IMR-90 (cell line): ENCODE results near the gene EIF4B. TPM values are rescaled to one million over a fixed set of nuclear protein-coding genes. Genes with fewer than 3 reads are reported as not detected.

Experiments used
- ATAC-seq: fragments of 200-7000 bp; cut with Tn5 transposase; 2 replicates; pipeline ENCODE4 v1.9.1; 2020; ENCODE audit warnings: low read depth, mild to moderate bottlenecking, moderate library complexity
- BruUV-seq: library from RNA; stranded (reverse); fragments of 400-500 nt; replicated peaks from 2 replicates; lab custom pipeline; 2021; lab: Mats Ljungman, UMichigan
- CTCF ChIA-PET: fragments of 300-600 bp; formaldehyde crosslinking; extraction: SDS; loops from one replicate; lab custom pipeline; 2021; ENCODE audit warnings: antibody characterized with exemption; lab: Yijun Ruan, JAX
- POLR2A ChIA-PET: fragments of 300-600 bp; sonication (Branson Sonifier 250); formaldehyde crosslinking; loops from one replicate; lab custom pipeline; 2022; ENCODE audit warnings: antibody characterized with exemption; ENCODE audit not compliant: unreplicated experiment; lab: Charles Lee
- DNase-seq: peaks from one replicate; pipeline ENCODE4 v3.0.0; 2013
- H2AFZ ChIP-seq: replicated peaks from 2 replicates; pipeline ENCODE3; 2013; ENCODE audit warnings: low read length, mild to moderate bottlenecking; ENCODE audit not compliant: poor library complexity
- H2AK5ac ChIP-seq: 2 replicates; pipeline ENCODE4 v1.6.1; 2013; ENCODE audit warnings: low read depth, low read length, inconsistent platforms
- H2AK9ac ChIP-seq: replicated peaks from 2 replicates; pipeline ENCODE3; 2013; ENCODE audit warnings: mild to moderate bottlenecking, low read depth, low read length, moderate library complexity; ENCODE audit not compliant: poor library complexity
- H2BK120ac ChIP-seq: 2 replicates; pipeline ENCODE4 v1.6.1; 2013; ENCODE audit warnings: low read depth, low read length, inconsistent platforms
- H2BK15ac ChIP-seq: 3 replicates; pipeline ENCODE4 v1.6.1; 2013; ENCODE audit warnings: low read depth, low read length, inconsistent platforms
- H2BK20ac ChIP-seq: 2 replicates; pipeline ENCODE4 v1.6.1; 2013; ENCODE audit warnings: low read depth, mild to moderate bottlenecking, inconsistent platforms, low read length, moderate library complexity
- H2BK5ac ChIP-seq: 2 replicates; pipeline ENCODE4 v1.6.1; 2013; ENCODE audit warnings: mild to moderate bottlenecking, low read depth, low read length, inconsistent platforms; ENCODE audit not compliant: poor library complexity, severe bottlenecking
- H3K14ac ChIP-seq: replicated peaks from 2 replicates; pipeline ENCODE4 v1.6.1; 2013; ENCODE audit warnings: low read depth, low read length, inconsistent platforms
- H3K18ac ChIP-seq: 2 replicates; pipeline ENCODE4 v1.6.1; 2013; ENCODE audit warnings: low read depth, low read length, control low read depth
- H3K23ac ChIP-seq: 2 replicates; pipeline ENCODE4 v1.6.1; 2013; ENCODE audit warnings: low read depth, low read length, inconsistent platforms
- H3K27ac ChIP-seq: 2 replicates; pipeline ENCODE4 v1.5.1; 2013; ENCODE audit warnings: mild to moderate bottlenecking, control low read depth, low read length; ENCODE audit not compliant: insufficient read depth
- H3K27me3 ChIP-seq: 2 replicates; pipeline ENCODE4 v1.6.1; 2013; ENCODE audit warnings: low read length; ENCODE audit not compliant: control insufficient read depth, insufficient read depth
- H3K36me3 ChIP-seq: 2 replicates; pipeline ENCODE4 v1.6.1; 2013; ENCODE audit warnings: low read length, mixed read lengths; ENCODE audit not compliant: control insufficient read depth, insufficient read depth
- H3K4ac ChIP-seq: 2 replicates; pipeline ENCODE4 v1.6.1; 2013; ENCODE audit warnings: low read depth, low read length, inconsistent platforms
- H3K4me1 ChIP-seq: 2 replicates; pipeline ENCODE4 v1.6.1; 2013; ENCODE audit warnings: low read length, mixed read lengths; ENCODE audit not compliant: control insufficient read depth, insufficient read depth
- H3K4me2 ChIP-seq: 2 replicates; pipeline ENCODE4 v1.6.1; 2013; ENCODE audit warnings: low read depth, mild to moderate bottlenecking, control low read depth, low read length, moderate library complexity
- H3K4me3 ChIP-seq: 2 replicates; pipeline ENCODE4 v1.5.1; 2013; ENCODE audit warnings: low read depth, mild to moderate bottlenecking, control low read depth, low read length, moderate library complexity; ENCODE audit not compliant: insufficient read depth
- H3K56ac ChIP-seq: 2 replicates; pipeline ENCODE4 v1.6.1; 2013; ENCODE audit warnings: low read length, inconsistent platforms; ENCODE audit not compliant: insufficient read depth; ENCODE audit errors: extremely low read depth
- H3K79me1 ChIP-seq, 2 experiments: 2 replicates each; pipeline ENCODE4 v1.6.1; 2013; ENCODE audit warnings: low read length in 2 of 2, inconsistent platforms in 1 of 2, low read depth in 1 of 2
- H3K9ac ChIP-seq: 2 replicates; pipeline ENCODE4 v1.6.1; 2013; ENCODE audit warnings: low read depth, low read length, control low read depth
- H3K9me1 ChIP-seq: 2 replicates; pipeline ENCODE4 v1.6.1; 2013; ENCODE audit warnings: low read length, inconsistent platforms; ENCODE audit not compliant: insufficient read depth
- H3K9me3 ChIP-seq: 2 replicates; pipeline ENCODE4 v1.6.1; 2013; ENCODE audit warnings: low read length; ENCODE audit not compliant: control insufficient read depth, insufficient read depth
- H4K20me1 ChIP-seq: 2 replicates; pipeline ENCODE4 v1.6.1; 2013; ENCODE audit warnings: low read length, inconsistent platforms; ENCODE audit not compliant: insufficient read depth
- H4K5ac ChIP-seq: 2 replicates; pipeline ENCODE4 v1.6.1; 2013; ENCODE audit warnings: mild to moderate bottlenecking, low read depth, low read length, control low read depth
- H4K8ac ChIP-seq, 2 experiments: 2 replicates each; pipeline ENCODE4 v1.6.1; 2013; ENCODE audit warnings: low read depth in 2 of 2, low read length in 2 of 2, control low read depth in 1 of 2, inconsistent platforms in 1 of 2
- H4K91ac ChIP-seq: 2 replicates; pipeline ENCODE4 v1.6.1; 2013; ENCODE audit warnings: low read depth, low read length, inconsistent platforms; ENCODE audit not compliant: insufficient read depth
- CTCF ChIP-seq: conservative IDR thresholded peaks from 2 replicates; pipeline ENCODE4 v1.5.1; 2012; ENCODE audit warnings: mild to moderate bottlenecking, low read depth, low read length, improper control_type of control experiment
- ELK1 ChIP-seq: fragments of 150-350 bp; IDR thresholded peaks from 2 replicates; pipeline ENCODE4 v1.6.1; 2016; ENCODE audit warnings: low read depth, mild to moderate bottlenecking, low read length, moderate library complexity, borderline replicate concordance
- MAFK ChIP-seq: IDR thresholded peaks from 2 replicates; pipeline ENCODE4 v1.6.1; 2012; ENCODE audit warnings: low read depth, low read length, improper control_type of control experiment
- MXI1 ChIP-seq: IDR thresholded peaks from 2 replicates; pipeline ENCODE4 v1.6.1; 2012; ENCODE audit warnings: low read depth, mild to moderate bottlenecking, low read length, moderate library complexity, borderline replicate concordance
- NFE2L2 ChIP-seq: fragments of 150-350 bp; IDR thresholded peaks from 2 replicates; pipeline ENCODE4 v1.6.1; 2016; ENCODE audit warnings: low read depth, mild to moderate bottlenecking, low read length
- RAD21 ChIP-seq: IDR thresholded peaks from 2 replicates; pipeline ENCODE4 v1.6.1; 2012; ENCODE audit warnings: low read length, improper control_type of control experiment
- RCOR1 ChIP-seq: IDR thresholded peaks from 2 replicates; pipeline ENCODE4 v1.6.1; 2012; ENCODE audit warnings: mild to moderate bottlenecking, low read length, improper control_type of control experiment; ENCODE audit not compliant: insufficient replicate concordance
- RFX5 ChIP-seq: IDR thresholded peaks from 2 replicates; pipeline ENCODE4 v1.8.0; 2012; ENCODE audit warnings: low read depth, mild to moderate bottlenecking, low read length, moderate library complexity
- USF2 ChIP-seq: fragments of 150-350 bp; IDR thresholded peaks from 2 replicates; pipeline ENCODE4 v1.6.1; 2017; ENCODE audit warnings: mild to moderate bottlenecking, antibody characterized with exemption, low read length, low read depth
- WGBS, 2 experiments: methylation state at CpG; one replicate each; pipeline versions ENCODE4 v1.1.5 to v1.1.7; 2013; ENCODE audit warnings: missing lambda C conversion rate in 2 of 2; ENCODE audit not compliant: insufficient read length in 1 of 2; ENCODE audit errors: extremely low coverage in 2 of 2; 5-methylcytosine and 5-hydroxymethylcytosine counted together
- dilution Hi-C: fragments of 300-500 bp; cut with HindIII; formaldehyde crosslinking; loops from one replicate; pipeline ENCODE4 v1.14.3; 2018; ENCODE audit warnings: low sequenced_read_pairs; ENCODE audit not compliant: unreplicated experiment
- in situ Hi-C: fragments of 300-500 bp; cut with MboI; formaldehyde crosslinking; loops from 3 replicates; pipeline ENCODE4 v1.14.3; 2019; ENCODE audit warnings: low sequenced_read_pairs, inconsistent platforms, mixed read lengths
- intact Hi-C: fragments of 100-400 bp; cut with micrococcal nuclease; formaldehyde crosslinking; loops from 2 replicates; pipeline ENCODE4 v1.10.0; 2022
- polyA plus RNA-seq, 3 experiments: library from polyadenylated mRNA; depleted of rRNA; stranded (reverse); fragments of >200 nt; gene quantifications; 2 replicates each; pipeline ENCODE4 v1.2.3, GENCODE V29; 2012; ENCODE audit warnings: low replicate concordance in 1 of 3
- total RNA-seq: library from RNA; depleted of rRNA; stranded (reverse); fragments of >200 nt; gene quantifications from 2 replicates; pipeline ENCODE4 v1.2.3, GENCODE V29; 2012

EIF4B gene
- total and polyA plus RNA-seq, 2 of the 4 experiments (the other 2 are of a cell fraction), result 313 to 671 TPM

GRCh38 chr12:53059434-53060063 lies 53.3 kb downstream of the EIF4B start:
- no peak overlapping the region for H2AFZ ChIP-seq
- H2BK5ac ChIP-seq, result no peak overlapping the region
- no peak overlapping the region for H3K14ac ChIP-seq
- POLR2A ChIA-PET, result no interaction called here
- no peak overlapping the region for H4K91ac ChIP-seq
- no peak overlapping the region for H2AK9ac ChIP-seq
- no peak overlapping the region for H3K56ac ChIP-seq
- CTCF ChIA-PET, result no interaction called here
- peaks cover 8% of the 10 kb centered on the region for H4K20me1 ChIP-seq
- no peak overlapping the region for H3K4me2 ChIP-seq
- no peaks in the 10 kb centered on the region for H3K9me3 ChIP-seq
- DNase-seq (no peak), ATAC-seq (no peak)
- H4K5ac ChIP-seq, result no peak overlapping the region
- no peak overlapping the region for H3K4ac ChIP-seq
- BruUV-seq, result no TSS peak
- no peak for TF ChIP-seq RAD21
- TF ChIP-seq RFX5, result no peak
- no peak for TF ChIP-seq USF2
- no peak for TF ChIP-seq MAFK
- no peak for TF ChIP-seq CTCF
- TF ChIP-seq NFE2L2, result no peak
- no peak for TF ChIP-seq ELK1
- TF ChIP-seq RCOR1, result no peak
- no peak for TF ChIP-seq MXI1
- in situ Hi-C loops (no loop called here), dilution Hi-C loops (no loop called here), intact Hi-C loops (no loop called here)
- peaks cover 84% of the 10 kb centered on the region for H3K36me3 ChIP-seq
- H3K79me1 ChIP-seq, result peaks cover 0 to 33% of the 10 kb centered on the region in 2 experiments; a peak in 1 of 4 replicates
- H3K4me1 ChIP-seq, result peaks cover 12% of the 10 kb centered on the region; the same call in 1 of the 2 replicates
- no peak overlapping the region for H3K27ac ChIP-seq
- H3K9ac ChIP-seq, result no peak overlapping the region
- H3K23ac ChIP-seq, result no peak overlapping the region
- no peak overlapping the region for H3K4me3 ChIP-seq
- 0 out of 2 replicates have a peak, but pooled peaks cover 4% of the 10 kb centered on the region for H3K9me1 ChIP-seq
- H4K8ac ChIP-seq, result no peak overlapping the region
- 75% methylated on average over 6 of the region's 24 CpGs; no CpG with 5 or more reads in 1 of the 2 experiments for WGBS, 2 experiments
- no peak overlapping the region for H2BK15ac ChIP-seq
- no peak overlapping the region for H3K18ac ChIP-seq
- H2BK120ac ChIP-seq, result no peak overlapping the region
- H2AK5ac ChIP-seq, result no peak overlapping the region
- no peak overlapping the region for H2BK20ac ChIP-seq
- no peaks in the 10 kb centered on the region for H3K27me3 ChIP-seq
